HG03521 (cell line): Measurements from ENCODE around the gene ZNF438.

Experiments used
- ATAC-seq: cut with Tn5 transposase; IDR thresholded peaks from one replicate; pipeline ENCODE4 v1.9.1; 2021; ENCODE audit warnings: mild to moderate bottlenecking, moderate library complexity; ENCODE audit not compliant: unreplicated experiment

The ZNF438 gene

GRCh38 chr10:30828680-30829079 lies 203.0 kb downstream of the ZNF438 start:
- ATAC-seq, result no peak

DNA sequence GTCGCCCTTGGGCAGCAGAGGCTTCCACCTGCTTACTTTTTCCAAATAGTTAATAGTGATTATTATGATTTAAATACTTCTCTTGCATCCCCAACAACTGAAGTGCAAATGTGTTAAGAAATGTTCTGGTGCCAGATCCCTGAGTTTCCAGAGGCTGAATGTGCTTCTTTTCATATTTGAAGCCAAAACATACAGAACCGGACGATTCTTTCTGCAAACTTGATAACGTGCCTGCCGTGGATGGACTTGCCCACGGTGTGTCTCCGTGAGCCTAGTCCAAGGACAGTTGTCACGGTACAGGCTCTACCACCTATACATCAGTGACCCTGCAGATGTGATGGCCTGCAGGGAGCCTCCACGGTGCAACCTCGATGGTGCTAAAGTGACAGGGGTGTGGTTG lies 203.5 kb downstream of the ZNF438 start:
- ATAC-seq, result no peak

DNA sequence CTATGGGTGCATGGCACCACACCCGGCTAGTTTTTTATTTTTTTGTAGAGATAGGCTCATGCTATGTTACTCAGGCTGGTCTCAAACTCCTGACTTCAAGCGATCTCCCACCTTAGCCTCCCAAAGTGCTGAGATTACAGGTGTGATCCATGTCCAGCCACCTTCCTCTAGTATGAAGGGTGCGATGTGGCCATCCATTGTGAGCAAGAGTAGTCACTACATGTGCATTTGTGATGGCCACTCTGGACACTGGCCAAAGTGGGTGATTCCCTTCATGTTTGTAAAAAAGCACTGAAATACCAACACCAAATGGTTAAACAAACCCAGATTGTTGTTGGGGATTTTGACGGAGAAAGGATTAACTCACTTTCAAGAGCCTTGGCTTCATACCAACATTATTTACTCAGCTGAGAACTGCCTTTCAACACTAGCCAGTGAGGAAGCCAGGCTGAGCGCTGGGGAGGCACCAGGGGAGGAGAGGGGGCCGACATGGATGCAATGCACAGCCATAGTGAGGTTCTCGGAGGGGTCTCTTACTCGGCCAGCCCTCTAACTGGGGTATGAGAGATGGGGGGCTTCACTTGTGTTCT lies 204.0 kb downstream of the ZNF438 start:
- no peak for ATAC-seq

- ATAC-seq, result no peak
Measured at GRCh38 chr10:30826679-30827078, 205.0 kb downstream of the ZNF438 start.

GRCh38 chr10:30825495-30825894 lies 206.2 kb downstream of the ZNF438 start:
- ATAC-seq, result no peak

- ATAC-seq, result no peak
Measured at GRCh38 chr10:30825022-30825421, 206.6 kb downstream of the ZNF438 start.

DNA sequence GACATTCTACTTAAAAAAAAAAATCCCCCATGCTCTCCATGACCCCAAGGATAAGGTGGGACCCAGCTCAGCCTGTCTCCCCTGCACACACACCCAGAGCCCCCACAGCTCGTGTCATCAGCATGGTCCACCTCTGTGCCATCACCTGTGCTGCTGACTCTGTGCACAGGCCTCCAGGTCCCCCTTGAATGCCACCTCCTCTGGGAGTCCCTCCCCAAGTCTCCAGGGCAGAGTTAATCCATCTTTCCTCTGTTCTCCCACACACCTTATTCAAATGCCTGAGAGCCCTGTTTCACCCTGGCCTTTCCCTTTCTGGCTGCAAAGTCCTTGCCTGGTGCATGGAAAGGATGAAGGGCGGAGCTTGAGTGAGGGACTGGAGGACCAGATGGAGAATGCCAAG lies 208.0 kb downstream of the ZNF438 start:
- ATAC-seq, result no peak

DNA sequence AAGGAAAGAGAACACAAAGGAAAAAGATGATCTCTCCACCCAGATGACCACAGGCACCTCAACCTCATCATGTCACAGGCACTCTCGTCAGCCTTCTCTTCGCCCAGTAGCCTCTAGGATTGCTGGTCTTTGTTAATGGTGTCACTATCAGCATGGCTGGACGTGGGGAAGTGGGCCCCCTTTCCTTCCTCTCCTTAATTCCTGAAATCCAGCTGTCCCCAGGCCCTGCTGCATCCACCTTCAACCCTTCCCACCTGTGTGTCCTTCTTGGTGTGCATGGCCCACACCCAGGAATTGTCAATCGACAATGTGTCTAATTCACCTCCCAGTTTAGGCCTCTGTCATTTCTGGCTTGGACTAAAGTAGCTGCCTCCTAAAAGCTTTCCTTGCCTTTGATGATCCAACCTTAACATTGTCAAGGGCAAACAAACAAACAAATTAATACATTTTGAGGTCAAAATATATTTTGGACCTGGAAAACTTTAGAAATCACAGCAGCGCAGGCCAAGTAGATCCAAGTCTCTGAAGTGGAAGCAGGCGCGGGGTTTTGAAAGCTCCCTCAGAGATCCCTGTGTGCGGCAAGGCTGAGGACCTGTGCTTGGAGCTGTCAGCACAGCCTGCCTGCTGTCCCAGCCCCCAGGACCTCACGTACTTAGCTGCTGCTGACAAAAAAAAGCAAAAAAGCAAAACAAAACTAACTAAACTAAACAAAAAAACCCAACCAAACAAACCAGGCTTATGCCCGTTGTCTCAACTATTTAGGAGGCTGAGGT lies 208.8 kb downstream of the ZNF438 start:
- ATAC-seq, result no peak

GRCh38 chr10:30821994-30822692 lies 209.5 kb downstream of the ZNF438 start:
- no peak for ATAC-seq

DNA sequence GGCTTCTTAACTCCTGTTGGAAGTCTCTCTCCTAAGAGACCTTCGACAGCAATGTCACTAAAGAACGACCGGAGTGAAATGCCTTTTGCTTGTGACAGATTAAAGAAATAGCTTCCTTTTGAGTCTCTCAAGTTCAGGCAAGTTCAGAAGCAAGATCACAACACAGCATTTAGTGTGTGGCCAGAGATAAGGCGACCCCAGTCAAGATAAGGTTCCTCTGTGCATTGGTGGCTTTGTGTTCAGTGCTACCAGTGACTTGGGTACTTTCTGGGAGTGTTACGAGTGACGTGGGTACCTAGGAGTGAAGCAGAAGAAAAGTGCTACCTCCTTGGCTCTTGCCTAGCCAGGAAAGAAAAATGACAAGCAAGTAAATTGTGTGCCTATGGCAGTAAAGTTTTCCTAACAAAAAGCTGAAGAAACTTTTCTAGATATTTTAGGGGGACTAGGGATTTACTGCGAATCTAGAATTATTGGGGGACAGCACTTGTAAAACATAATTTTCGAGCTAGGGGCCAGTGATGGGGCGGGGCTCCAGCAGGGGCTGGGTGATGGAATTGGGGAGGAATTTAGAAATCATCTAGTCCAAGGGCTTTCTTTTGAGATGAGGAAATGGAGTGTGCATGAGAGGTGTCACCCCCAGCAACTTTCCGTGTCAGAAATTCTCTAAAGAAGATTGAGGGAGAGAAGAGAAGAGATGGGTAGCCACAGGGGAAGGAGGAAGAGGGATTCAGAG lies 210.2 kb downstream of the ZNF438 start:
- ATAC-seq, result no peak

DNA sequence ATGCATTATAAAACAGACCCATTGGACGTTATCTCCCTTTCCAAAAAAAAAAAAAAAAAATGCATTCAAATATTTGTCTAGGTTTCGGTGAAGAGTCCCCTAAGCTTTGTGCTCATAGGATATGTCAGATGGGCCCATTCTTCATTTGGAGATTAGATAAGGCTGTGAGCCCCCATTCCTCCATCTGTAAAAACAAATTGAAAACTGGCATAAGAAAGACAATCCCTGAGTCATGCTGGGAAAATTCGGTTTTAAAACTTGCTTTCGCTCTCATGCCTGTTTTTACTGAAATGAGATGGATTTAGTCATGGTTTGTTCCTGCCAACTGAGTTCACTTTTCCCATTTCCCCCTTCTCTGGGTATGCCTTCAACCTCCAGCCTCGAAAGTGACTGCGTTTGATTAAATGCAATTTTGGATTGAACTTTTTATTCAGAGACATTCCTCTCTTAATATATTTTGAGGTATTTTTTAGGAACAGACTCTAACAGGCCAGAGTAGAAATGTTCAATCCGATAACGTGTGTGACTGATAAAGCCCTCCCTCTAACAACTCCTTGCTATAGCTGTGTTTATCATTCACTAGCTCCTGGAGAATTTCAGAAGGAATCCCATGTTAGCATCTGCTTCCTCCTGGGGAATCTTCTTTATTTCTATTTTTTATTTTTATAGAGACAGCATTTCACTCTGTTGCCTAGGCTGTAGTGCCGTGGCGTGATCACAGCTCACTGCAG lies 211.2 kb downstream of the ZNF438 start:
- no peak for ATAC-seq

DNA sequence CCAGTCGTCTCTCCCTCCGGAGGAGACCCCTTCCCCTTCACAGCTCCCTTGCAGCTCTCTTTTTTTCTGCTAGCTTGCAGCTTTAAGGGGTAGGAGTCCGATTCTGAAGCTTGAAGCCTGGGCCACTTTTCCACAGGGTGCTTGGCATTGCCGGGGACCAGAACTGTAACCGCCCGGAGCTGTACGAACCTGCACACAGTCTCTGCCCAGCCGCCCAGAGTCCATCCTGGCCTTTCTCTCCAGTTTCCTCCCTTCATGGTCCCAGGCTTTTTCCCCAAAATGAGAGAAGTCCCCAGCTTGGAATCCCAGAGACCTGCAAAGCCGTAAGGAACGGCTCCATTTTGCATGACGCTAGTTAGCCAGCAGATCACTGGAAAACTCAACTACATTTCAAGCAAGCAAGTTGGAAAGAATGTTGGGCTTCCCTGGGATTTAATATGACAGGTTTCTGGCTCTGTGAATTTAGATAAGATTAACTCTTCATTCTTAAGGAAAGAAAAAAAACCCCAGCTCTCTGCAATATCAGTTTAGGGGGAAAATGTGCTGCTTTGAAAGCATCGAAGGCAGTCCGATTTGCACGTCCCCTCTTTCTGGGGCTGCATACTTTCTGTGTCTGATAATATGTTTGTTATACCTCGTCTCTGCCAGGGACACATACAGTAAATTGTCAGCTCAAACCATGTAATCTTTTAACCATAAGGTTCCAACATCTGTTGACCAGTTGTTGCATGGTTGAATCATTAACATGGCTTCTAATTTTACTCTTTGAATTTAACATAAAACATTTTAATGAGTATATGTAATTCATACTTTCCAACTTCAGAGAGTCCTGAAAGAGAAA lies 212.1 kb downstream of the ZNF438 start:
- no peak for ATAC-seq

- no peak for ATAC-seq
Measured at GRCh38 chr10:30818854-30819253, 212.8 kb downstream of the ZNF438 start.

DNA sequence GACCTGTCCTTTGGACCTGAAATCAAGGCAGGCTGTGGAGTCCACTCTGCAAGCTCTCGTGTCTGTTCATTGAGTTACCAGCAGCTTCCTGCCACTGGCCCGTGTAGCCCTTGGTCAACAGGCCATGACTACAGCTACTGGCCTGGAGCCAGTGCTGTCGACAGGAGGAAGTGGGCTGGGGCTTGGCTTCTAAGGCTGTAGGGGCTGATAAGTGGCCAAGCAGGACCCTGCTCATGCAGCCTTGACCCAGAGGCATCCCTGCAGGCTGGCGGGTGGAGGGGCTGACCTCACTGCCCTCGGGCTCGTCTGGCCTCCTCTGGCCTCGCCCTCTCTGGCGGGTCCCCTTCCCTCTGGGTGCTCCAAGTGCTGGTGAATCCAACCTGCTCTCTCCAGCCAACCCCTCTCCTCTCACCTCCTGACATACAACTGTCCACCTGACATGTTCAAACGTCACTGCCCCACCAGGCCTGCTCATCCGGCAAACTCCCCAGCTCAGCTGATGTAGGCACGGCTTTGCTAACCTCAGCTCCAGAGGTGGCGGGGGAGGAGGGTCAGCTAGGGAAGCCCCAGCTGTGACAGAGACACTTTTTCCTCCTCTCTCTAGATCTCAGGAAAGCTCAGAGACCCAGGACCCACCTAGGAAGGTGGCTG lies 213.5 kb downstream of the ZNF438 start:
- ATAC-seq, result no peak

DNA sequence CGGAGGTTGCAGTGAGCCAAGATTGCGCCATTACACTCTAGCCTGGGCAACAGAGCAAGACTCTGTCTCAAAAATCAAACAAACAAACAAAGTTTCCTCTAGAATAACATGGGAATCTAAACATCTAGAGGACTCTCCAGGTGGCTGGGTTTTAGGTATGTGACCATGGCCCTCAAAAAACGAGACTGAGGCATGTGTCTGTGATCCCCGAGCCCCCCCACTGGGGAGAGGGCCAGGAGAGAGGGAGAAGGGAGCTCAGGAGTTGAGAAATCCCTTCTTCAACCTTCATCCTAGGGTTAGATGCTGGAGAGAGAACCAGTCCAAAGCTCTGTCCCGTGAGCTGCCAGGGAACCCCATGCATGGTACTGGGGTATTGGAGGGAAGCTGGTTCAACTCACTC lies 214.1 kb downstream of the ZNF438 start:
- ATAC-seq, result no peak

DNA sequence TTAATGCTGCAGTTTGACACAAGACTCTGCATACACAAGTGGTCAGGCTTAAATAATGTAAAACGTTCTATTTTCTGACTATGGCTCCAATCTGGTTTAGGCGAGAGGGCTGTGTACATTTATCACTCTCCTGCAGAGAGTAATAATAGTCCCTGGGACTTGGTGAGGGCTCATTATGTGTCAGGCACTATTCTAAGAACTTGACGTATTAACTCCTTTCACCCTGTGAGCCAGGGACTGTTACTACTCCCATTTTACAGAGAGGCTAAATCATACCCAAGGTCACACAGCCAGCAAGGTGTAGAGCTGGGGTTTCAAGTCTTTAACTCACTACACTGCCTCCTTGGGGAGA lies 214.9 kb downstream of the ZNF438 start:
- no peak for ATAC-seq

DNA sequence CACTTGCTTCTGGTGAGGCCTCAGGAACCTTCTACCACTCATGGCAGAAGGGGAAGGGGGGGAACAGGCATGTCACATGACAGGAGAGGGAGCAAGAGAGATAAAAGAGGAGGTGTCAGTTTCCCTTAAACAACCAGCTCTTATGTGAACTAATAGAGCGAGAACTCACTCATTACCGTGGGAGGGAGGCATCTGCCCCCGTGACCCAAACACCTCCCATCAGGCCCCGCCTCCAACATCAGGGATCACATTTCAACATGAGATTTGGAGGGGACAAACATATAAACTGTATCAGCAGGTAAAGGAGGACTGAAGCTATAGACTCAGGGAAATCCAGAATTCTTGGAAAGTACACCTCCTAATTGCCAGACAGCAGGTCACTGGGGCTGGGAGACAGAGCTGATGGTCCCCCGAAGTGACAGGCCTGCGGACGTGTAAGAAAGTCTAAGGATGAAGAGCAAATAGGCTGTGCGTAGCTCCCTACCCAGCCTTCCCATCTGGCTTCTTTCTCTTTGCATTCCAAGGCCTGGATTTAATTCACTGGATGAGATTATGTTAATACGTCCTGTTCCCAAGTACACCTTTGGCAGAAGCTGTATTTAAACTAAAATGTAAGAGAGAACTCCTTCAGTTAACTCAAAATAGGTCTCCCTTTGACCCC lies 215.4 kb downstream of the ZNF438 start:
- ATAC-seq, result no peak

GRCh38 chr10:30813872-30814481 lies 217.7 kb downstream of the ZNF438 start:
- no peak for ATAC-seq
